A549 treated with AZD9567 at 1 μM for 4 hours (cell line): Measurements from ENCODE around the gene SPACA1. TPM values are rescaled to one million over a fixed set of nuclear protein-coding genes. Genes with fewer than 3 reads are reported as not detected.

ENCODE experiments used
- total RNA-seq: library from RNA; stranded (reverse); fragments of 200-300 nt; extraction: Qiagen RNA extraction; gene quantifications from 5 replicates; pipeline ENCODE4 v1.2.3, GENCODE V29; 2022; ENCODE audit not compliant: insufficient read depth

Gene SPACA1
- not detected in 5 replicates for total RNA-seq

GRCh38 chr6:88047510-88048150 lies at the start of gene SPACA1:
Gene SPACA1 (plus strand): TSS chr6:88047841. CDS start chr6:88047906, 65 bp downstream.

Other genes starting within 250 kb of the SPACA1 start
- gene CNR1, start 118.5 kb downstream of the SPACA1 start, total RNA-seq = 1.0 to 1.9 TPM (median 1.5 TPM) in 5 replicates